Subcutaneous abdominal adipose tissue (tissue), 5 donors: ENCODE results near the gene PABPN1L.

Experiments
- H3K27ac ChIP-seq: one replicate; pipeline ENCODE4 v1.7.0; 2013; ENCODE audit warnings: low read depth, mild to moderate bottlenecking, inconsistent platforms, low read length, moderate library complexity
- H3K27me3 ChIP-seq, 5 donors: one replicate each; pipeline ENCODE4 v1.7.0; 2013; ENCODE audit warnings: low read length in 5 of 5, inconsistent platforms in 1 of 5; ENCODE audit not compliant: control insufficient read depth in 5 of 5, insufficient read depth in 4 of 5
- H3K36me3 ChIP-seq, 5 donors: one replicate each; pipeline ENCODE4 v1.7.0; 2013; ENCODE audit warnings: low read length in 5 of 5; ENCODE audit not compliant: control insufficient read depth in 5 of 5, insufficient read depth in 5 of 5
- H3K4me1 ChIP-seq, 5 donors: one replicate each; pipeline ENCODE4 v1.7.0; 2013; ENCODE audit warnings: low read length in 5 of 5, mild to moderate bottlenecking in 3 of 5, moderate library complexity in 1 of 5; ENCODE audit not compliant: control insufficient read depth in 5 of 5, insufficient read depth in 5 of 5
- H3K4me3 ChIP-seq, 5 donors: one replicate each; pipeline ENCODE4 v1.7.0; 2013; ENCODE audit warnings: low read length in 5 of 5, low read depth in 1 of 5
- H3K9ac ChIP-seq, 5 donors: one replicate each; pipeline ENCODE4 v1.7.0; 2013; ENCODE audit warnings: low read length in 5 of 5, mild to moderate bottlenecking in 4 of 5, moderate library complexity in 3 of 5
- H3K9me3 ChIP-seq, 5 donors: one replicate each; pipeline ENCODE4 v1.7.0; 2013; ENCODE audit warnings: low read length in 5 of 5; ENCODE audit not compliant: control insufficient read depth in 5 of 5
- donor health status: healthy.
- donor health status: healthy.
- donor health status: healthy.
- donor health status: healthy.
- donor health status: healthy.

The PABPN1L gene

DNA sequence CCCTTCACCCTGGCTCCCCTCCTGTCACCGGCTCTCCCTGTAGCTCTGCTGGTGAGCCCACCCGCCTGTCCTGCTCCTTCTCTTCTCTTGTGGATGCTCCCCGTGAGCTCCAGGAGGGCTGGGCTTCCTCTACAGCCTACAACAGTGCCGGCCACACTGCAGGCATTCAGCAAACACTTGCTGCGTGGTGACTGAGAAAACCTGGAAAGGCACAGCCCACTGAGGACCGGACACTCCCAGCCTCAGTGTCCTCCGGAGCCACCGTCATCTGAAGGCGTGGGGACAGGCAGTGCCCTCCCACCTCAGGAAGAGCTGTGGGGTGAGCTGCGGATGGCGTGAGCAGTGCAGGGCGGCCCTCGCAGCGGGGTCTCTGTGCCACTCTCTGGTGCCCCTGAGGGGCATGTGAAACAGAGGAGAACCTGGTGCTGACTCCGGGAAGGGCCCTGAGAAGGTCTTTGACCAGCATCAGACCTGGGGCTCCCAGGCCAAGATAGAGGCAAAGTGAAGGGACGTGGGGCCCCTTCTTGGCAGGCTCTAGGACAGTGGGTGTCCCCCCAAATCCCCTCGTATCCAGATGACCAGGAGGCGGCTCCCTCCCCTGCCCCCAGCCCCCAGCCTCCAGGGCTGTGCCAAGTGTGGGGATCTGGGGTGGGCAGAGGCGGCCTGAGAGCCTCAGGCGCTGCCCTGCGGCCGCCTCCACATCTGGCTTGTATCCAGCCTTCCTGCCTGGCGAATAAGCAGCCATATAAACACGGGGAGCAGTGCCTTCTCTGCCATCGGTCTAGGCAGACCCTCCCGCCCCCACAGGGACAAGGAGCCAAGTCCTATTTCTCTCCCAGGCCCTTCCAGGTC, 44.0 kb upstream of the PABPN1L start:
- H3K9ac ChIP-seq = no peak overlapping the region
- H3K36me3 ChIP-seq = no peaks in the 10 kb centered on the region
- no peaks in the 10 kb centered on the region for H3K9me3 ChIP-seq
- H3K4me1 ChIP-seq = peaks cover 3 to 36% (median 12%) of the 10 kb centered on the region in 5 donors
- no peak overlapping the region for H3K27ac ChIP-seq
- H3K4me3 ChIP-seq = no peak overlapping the region
- peaks cover 0 to 9% (median 0%) of the 10 kb centered on the region in 5 donors for H3K27me3 ChIP-seq

DNA sequence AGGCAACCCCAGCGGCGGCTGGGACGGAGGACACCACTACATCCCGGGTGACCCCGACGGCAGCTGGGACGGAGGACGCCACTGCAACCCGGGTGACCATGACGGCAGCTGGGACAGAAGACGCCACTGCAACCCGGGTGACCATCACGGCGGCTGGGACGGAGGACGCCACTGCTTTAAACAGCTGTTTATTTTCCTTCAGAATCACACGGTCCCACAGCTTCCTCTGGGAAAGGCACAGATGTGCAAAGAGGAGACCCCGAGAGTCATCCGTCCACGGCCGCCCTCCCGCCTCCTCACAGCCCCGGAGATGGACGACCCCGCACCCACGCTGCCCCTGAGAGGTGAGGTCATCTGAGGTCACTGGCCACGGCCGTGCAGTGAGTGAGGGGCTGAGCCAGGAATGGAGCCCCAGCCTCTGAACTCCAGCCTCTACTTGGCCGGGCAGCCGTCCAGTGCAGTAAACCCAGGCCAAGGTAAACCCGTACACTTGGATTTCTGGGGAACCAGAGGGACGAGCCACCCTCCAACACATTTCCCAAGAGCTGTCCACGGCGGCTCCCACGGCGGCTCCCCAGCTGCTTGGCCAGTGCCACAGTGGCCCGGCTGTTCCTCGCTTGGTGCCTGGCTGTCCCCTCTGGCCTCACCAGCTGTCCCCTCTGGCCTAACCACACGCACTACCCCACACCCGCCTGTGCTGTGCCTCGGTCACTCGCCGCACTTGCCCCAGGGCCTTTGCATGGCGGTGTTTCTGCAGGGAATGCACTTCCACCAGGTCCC, 43.2 kb upstream of the PABPN1L start:
- no peak overlapping the region for H3K27ac ChIP-seq
- H3K27me3 ChIP-seq = peaks cover 0 to 9% (median 0%) of the 10 kb centered on the region in 5 donors

DNA sequence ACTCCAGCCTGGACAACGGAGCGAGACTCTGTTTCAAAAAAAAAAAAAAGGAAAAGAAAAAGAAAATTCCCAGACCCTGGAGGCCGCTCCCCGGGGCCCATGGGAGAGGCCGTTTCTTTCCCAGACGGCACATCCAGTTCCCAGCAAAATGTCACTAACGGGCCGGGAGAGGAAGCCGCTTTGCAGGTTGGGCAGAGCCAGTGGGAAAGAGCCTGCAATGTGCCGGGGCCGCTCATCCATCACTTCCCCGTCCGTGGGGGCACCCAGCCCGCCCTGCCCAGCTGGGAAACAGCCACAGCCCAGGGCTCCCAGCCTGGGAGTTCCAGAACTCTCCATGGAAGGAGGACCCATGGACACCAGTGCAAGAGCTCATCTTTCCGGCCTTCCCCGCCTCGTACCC, 41.8 kb upstream of the PABPN1L start:
- Histone ChIP-seq H3K9me3 (no peaks in the 10 kb centered on the region), H3K4me3 (no peak overlapping the region), H3K27me3 (peaks cover 0 to 9% (median 0%) of the 10 kb centered on the region in 5 donors), H3K27ac (no peak overlapping the region), H3K36me3 (no peaks in the 10 kb centered on the region), H3K4me1 (peaks cover 0 to 48% (median 8%) of the 10 kb centered on the region in 5 donors), H3K9ac (no peak overlapping the region)

More for the DNA sequence above, 43.2 kb upstream of the PABPN1L start:
- Histone ChIP-seq H3K4me3 (no peak overlapping the region), H3K9me3 (no peaks in the 10 kb centered on the region), H3K4me1 (peaks cover 3 to 42% (median 11%) of the 10 kb centered on the region in 5 donors), H3K36me3 (no peaks in the 10 kb centered on the region), H3K9ac (no peak overlapping the region)

DNA sequence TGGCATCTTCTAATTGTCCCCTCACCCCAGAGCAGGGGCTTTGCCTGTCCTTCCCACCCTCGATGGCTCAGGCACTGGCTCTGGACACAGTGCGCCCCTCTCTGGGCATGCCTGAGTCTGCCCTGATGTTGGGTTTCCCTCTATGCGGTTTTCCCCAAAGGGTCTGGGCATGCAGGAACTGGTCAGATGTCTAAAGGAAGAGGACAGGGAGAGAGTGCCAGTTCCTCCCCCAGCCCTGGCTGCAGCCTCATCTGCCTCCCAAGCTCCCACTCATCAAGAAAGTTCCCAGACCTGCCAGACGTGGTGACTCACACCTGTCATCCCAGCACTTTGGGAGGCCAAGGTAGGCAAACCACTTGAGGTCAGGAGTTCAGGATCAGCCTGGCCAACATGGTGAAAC, 41.3 kb upstream of the PABPN1L start:
- no peak overlapping the region for H3K4me3 ChIP-seq
- peaks cover 0 to 9% (median 0%) of the 10 kb centered on the region in 5 donors for H3K27me3 ChIP-seq
- H3K4me1 ChIP-seq = peaks cover 0 to 48% (median 8%) of the 10 kb centered on the region in 5 donors
- no peak overlapping the region for H3K27ac ChIP-seq
- H3K36me3 ChIP-seq = no peaks in the 10 kb centered on the region
- H3K9ac ChIP-seq = no peak overlapping the region
- no peaks in the 10 kb centered on the region for H3K9me3 ChIP-seq

DNA sequence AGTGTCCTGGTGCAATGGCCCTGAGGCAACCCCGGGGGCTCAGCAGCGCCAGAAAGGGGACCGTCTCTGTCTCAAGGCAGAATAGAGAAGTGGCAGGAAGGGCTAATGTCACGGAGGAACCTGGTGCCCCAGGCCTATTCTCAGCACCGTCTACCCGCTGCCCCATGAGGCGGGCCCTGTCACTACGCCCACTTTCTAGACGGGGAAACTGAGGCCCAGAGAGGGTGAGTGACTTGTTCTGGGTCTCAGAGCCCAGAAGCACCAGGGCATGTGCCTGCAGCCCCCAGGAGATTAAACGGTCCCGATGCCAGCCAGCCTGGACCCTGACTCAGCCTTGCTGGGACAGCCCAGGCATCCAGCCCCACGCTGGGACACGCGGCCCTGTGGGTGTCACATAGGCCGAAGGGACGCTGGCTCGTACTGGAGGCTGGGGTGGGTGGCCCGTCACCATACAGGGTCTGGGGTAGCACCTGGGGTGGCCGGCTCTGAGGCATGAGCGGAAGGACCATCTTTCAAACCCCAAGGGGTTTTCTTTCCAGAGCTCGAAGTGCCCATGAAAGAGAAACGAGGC, 40.2 kb upstream of the PABPN1L start:
- Histone ChIP-seq H3K27me3 (peaks cover 0 to 9% (median 0%) of the 10 kb centered on the region in 5 donors), H3K9ac (no peak overlapping the region), H3K4me1 (peaks cover 0 to 48% (median 8%) of the 10 kb centered on the region in 5 donors), H3K36me3 (no peaks in the 10 kb centered on the region), H3K27ac (no peak overlapping the region), H3K4me3 (no peak overlapping the region), H3K9me3 (no peaks in the 10 kb centered on the region)

DNA sequence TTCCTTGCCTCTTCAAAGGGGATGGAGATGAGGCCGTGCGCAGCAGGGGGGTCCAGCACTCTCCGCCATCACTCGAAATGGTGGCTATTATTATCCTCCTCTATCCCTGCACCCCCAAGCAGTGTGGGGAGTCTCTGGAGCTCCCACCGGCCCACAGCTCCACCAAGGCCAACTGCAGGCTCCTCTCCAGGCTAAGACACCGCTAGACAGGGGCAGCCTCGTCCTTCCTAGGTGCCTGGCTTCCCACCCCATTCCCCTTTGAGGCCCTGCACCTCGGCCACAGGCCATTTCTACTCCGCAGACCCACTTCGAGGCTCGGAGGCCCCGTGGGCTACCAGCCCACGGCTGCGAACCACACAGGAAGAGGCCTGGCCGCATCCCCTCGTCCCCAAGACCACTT, 39.6 kb upstream of the PABPN1L start:
- Histone ChIP-seq H3K36me3 (peaks cover 0 to 4% (median 0%) of the 10 kb centered on the region in 5 donors), H3K27ac (no peak overlapping the region), H3K27me3 (peaks cover 0 to 9% (median 0%) of the 10 kb centered on the region in 5 donors), H3K4me3 (no peak overlapping the region), H3K4me1 (peaks cover 0 to 42% (median 5%) of the 10 kb centered on the region in 5 donors), H3K9ac (no peak overlapping the region), H3K9me3 (no peaks in the 10 kb centered on the region)

DNA sequence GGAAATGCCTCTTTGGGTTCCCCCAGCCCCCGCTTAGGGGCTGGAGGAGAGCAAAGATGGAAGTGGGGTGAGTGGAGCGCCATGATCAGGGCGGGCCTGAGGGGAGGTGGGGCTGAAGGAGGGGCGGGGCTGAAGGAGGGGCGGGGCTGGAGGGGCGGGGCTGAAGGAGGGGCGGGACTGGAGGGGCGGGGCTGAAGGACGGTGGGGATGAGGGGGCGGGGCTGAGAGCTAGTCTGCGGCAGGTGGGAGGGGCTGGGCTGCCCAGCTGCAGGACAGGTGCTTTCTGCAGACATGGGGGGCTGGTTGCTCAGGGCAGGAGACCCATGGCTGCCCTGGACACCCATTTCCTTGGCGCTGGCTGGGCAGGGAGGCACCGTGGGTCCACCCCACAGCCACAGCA, 39.1 kb upstream of the PABPN1L start:
- Histone ChIP-seq H3K4me1 (peaks cover 0 to 39% (median 5%) of the 10 kb centered on the region in 5 donors), H3K36me3 (peaks cover 0 to 9% (median 0%) of the 10 kb centered on the region in 5 donors), H3K9ac (no peak overlapping the region), H3K27ac (no peak overlapping the region), H3K4me3 (peak overlapping the region in 1 of 5 donors; percentile 50), H3K9me3 (no peaks in the 10 kb centered on the region), H3K27me3 (peaks cover 0 to 9% (median 0%) of the 10 kb centered on the region in 5 donors)

DNA sequence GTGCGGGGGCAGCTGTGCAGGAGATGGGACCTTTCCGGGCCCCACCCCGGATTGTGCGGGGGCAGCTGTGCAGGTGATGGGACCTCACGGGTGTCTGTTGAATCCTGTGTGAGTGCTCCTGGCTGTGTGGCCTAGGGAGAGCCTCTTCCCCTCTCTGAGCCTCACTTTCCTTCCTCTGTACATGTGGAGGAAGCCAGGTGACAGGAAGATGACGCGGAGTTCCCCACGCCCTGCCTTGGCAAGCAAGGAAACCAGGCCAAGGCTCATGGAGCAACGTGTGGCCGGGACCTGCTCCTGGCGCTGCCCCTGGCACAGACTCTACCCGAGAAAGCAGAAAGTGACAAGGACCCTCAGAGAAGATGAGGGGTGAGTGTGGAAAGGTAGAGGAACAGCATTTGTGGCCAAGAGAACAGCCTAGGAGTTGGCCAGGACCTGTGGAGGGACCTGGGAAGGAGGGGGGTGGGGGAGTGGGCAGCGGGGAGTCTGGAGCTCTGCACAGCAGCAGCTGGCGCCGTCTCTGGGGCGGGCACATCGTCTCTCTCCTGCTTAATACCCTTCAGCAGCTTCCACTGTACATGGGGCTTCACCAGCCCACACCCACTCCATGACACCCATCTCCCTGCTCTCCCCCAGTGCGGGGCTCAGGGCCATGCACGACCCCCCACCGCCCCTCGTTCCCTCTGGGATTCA, 38.4 kb upstream of the PABPN1L start:
- Histone ChIP-seq H3K4me3 (peak overlapping the region in 3 of 5 donors; percentile 17 to 53 (median 50)), H3K27me3 (peaks cover 0 to 3% (median 0%) of the 10 kb centered on the region in 5 donors), H3K4me1 (peaks cover 0 to 34% (median 5%) of the 10 kb centered on the region in 5 donors), H3K36me3 (peaks cover 0 to 16% (median 0%) of the 10 kb centered on the region in 5 donors), H3K9me3 (no peaks in the 10 kb centered on the region), H3K9ac (peak overlapping the region in 1 of 5 donors; percentile 30), H3K27ac (no peak overlapping the region)

DNA sequence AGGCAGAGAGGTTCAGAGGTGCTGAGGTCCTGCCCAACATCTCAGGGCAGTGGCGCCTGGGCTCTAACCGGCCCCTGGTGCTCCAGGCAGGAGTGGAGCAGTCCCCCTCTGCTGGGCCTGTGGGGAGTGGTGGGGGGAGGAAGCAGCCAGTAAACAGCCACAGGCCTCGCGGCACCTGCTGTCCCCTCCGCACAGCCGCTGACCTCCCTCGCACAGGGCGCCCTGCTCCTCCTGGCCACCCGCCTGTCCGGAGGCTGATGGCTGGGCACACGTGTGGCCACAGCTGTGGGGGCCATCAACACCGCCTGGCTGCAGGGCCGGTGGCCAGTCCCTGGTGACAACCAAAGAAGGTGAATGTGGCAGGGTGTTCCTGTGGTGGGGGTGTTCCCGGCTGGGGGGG, 36.8 kb upstream of the PABPN1L start:
- Histone ChIP-seq H3K4me3 (no peak overlapping the region), H3K27me3 (peaks cover 0 to 3% (median 0%) of the 10 kb centered on the region in 5 donors), H3K9ac (no peak overlapping the region), H3K4me1 (peaks cover 0 to 26% (median 4%) of the 10 kb centered on the region in 5 donors), H3K27ac (no peak overlapping the region), H3K9me3 (no peaks in the 10 kb centered on the region), H3K36me3 (peaks cover 0 to 26% (median 0%) of the 10 kb centered on the region in 5 donors)
